Kidney tubule cell (primary cell): ENCODE data around the gene CCDC117.

ENCODE experiments used
- DNase-seq: peaks from one replicate; pipeline ENCODE4 v3.0.0-alpha.2; 2018; ENCODE audit warnings: low spot score

The CCDC117 gene

GRCh38 chr22:28769394-28770085 lies 3.0 kb upstream of the CCDC117 start:
- no peak for DNase-seq

- no peak for DNase-seq
Measured at GRCh38 chr22:28771195-28771791, 1.2 kb upstream of the CCDC117 start.

GRCh38 chr22:28773461-28773867 lies 969 bp downstream of the CCDC117 start:
- DNase-seq = peak; percentile 75

GRCh38 chr22:28774378-28774777 lies 1.9 kb downstream of the CCDC117 start:
- no peak for DNase-seq

GRCh38 chr22:28779833-28780232 lies 7.3 kb downstream of the CCDC117 start:
- no peak for DNase-seq

- DNase-seq = no peak
Measured at GRCh38 chr22:28780296-28780695, 7.8 kb downstream of the CCDC117 start.

- DNase-seq = peak; percentile 47
Measured at GRCh38 chr22:28783786-28784671, 11.5 kb downstream of the CCDC117 start.

- DNase-seq = no peak
Measured at GRCh38 chr22:28788601-28789000, 16.1 kb downstream of the CCDC117 start.

GRCh38 chr22:28791124-28791523 lies 18.6 kb downstream of the CCDC117 start:
- no peak for DNase-seq

GRCh38 chr22:28791841-28792490 lies 19.5 kb downstream of the CCDC117 start:
- no peak for DNase-seq

GRCh38 chr22:28792491-28793383 lies 20.2 kb downstream of the CCDC117 start:
- no peak for DNase-seq

GRCh38 chr22:28793976-28794584 lies 21.6 kb downstream of the CCDC117 start:
- DNase-seq = no peak

- no peak for DNase-seq
Measured at GRCh38 chr22:28795071-28795693, 22.7 kb downstream of the CCDC117 start.

GRCh38 chr22:28795932-28796856 lies 23.7 kb downstream of the CCDC117 start:
- DNase-seq = no peak

GRCh38 chr22:28798810-28799605 lies 26.5 kb downstream of the CCDC117 start:
- DNase-seq = peak; percentile 90

GRCh38 chr22:28799606-28800307 lies 27.3 kb downstream of the CCDC117 start:
- peak; percentile 69 for DNase-seq

- DNase-seq = peak; percentile 95
Measured at GRCh38 chr22:28800308-28801041, 28.0 kb downstream of the CCDC117 start, which contains the start of gene XBP1. Gene XBP1, minus strand, starts transcription at chr22:28800569.
